ENCODE data around the gene RBMS2. TPM values are rescaled to one million over a fixed set of nuclear protein-coding genes. Genes with fewer than 3 reads are reported as not detected.
A peak's percentile ranks its signal among the peaks of the same experiment; 100 is the strongest.

RBMS2 gene
- total and polyA plus RNA-seq, 2 experiments from 2014 or later, result 28.7 TPM

- H3K27ac ChIP-seq, result peak overlapping the region; percentile 87
- H3K4me2 ChIP-seq (ENCODE audit: unreplicated experiment), result peak overlapping the region; percentile 83
- in situ Hi-C loops (cut with MboI), result no loop called here
- peak; percentile 93 for DNase-seq
- no peaks in the 10 kb centered on the region for H3K9me3 ChIP-seq (ENCODE audit: low read depth)
- 1% methylated on average over 14 to 20 of the region's 20 CpGs for WGBS, 2 experiments (ENCODE audit: low coverage in 1 of 2, low lambda C conversion rate in 2 of 2, missing lambda C conversion rate in 2 of 2)
- H3K4me3 ChIP-seq, result peak overlapping the region; percentile 81
- TF ChIP-seq EZH2 (IDR thresholded peaks at IDR 0.05; ENCODE audit: insufficient read depth, poor library complexity, severe bottlenecking), result no peak
- no peak for TF ChIP-seq EZH2phosphoT487 (IDR thresholded peaks at IDR 0.05; ENCODE audit: insufficient read depth, low read depth)
- H3K27me3 ChIP-seq (replicated peaks; ENCODE audit: insufficient read depth), result no peaks in the 10 kb centered on the region
- peaks cover 38% of the 10 kb centered on the region for H3F3A ChIP-seq (ENCODE audit: insufficient read depth)
- peaks cover 71% of the 10 kb centered on the region for H3K79me2 ChIP-seq (ENCODE audit: insufficient read depth)
- peaks cover 33% of the 10 kb centered on the region for H3K36me3 ChIP-seq (ENCODE audit: low read depth)
- H4K20me1 ChIP-seq (ENCODE audit: insufficient read depth), result no peaks in the 10 kb centered on the region; the same call in 1 of the 2 replicates
- H3K4me1 ChIP-seq (ENCODE audit: insufficient read depth), result peaks cover 34% of the 10 kb centered on the region
- H2AFZ ChIP-seq, result peak overlapping the region; percentile 76
- peak overlapping the region; percentile 83 for H3K9ac ChIP-seq
- H3K9me2 ChIP-seq (ENCODE audit: insufficient read depth), result no peaks in the 10 kb centered on the region
Observed at GRCh38 chr12:56635806-56636674, 114.4 kb downstream of the RBMS2 start.

GRCh38 chr12:56636675-56637540 is 115.3 kb downstream of the RBMS2 start:
- peak overlapping the region; percentile 87 for H3K27ac ChIP-seq
- WGBS, 2 experiments (ENCODE audit: low coverage in 1 of 2, low lambda C conversion rate in 2 of 2, missing lambda C conversion rate in 2 of 2), result 1 to 2% methylated on average over 12 of the region's 12 CpGs

GRCh38 chr12:56637621-56638020 is 116.0 kb downstream of the RBMS2 start:
- Histone ChIP-seq H3K9ac (peak overlapping the region; percentile 42), H3K9me2 (ENCODE audit: insufficient read depth) (no peaks in the 10 kb centered on the region), H3K27me3 (replicated peaks; ENCODE audit: insufficient read depth) (no peaks in the 10 kb centered on the region), H4K20me1 (ENCODE audit: insufficient read depth) (no peaks in the 10 kb centered on the region; the same call in 1 of the 2 replicates), H3K27ac (peak overlapping the region; percentile 87), H3K4me3 (no peak overlapping the region), H2AFZ (no peak overlapping the region), H3F3A (ENCODE audit: insufficient read depth) (peaks cover 45% of the 10 kb centered on the region), H3K36me3 (ENCODE audit: low read depth) (peaks cover 49% of the 10 kb centered on the region), H3K4me2 (ENCODE audit: unreplicated experiment) (peak overlapping the region; percentile 17), H3K79me2 (ENCODE audit: insufficient read depth) (peaks cover 71% of the 10 kb centered on the region), H3K4me1 (ENCODE audit: insufficient read depth) (peaks cover 21% of the 10 kb centered on the region), H3K9me3 (ENCODE audit: low read depth) (no peaks in the 10 kb centered on the region)
- TF ChIP-seq EZH2 (IDR thresholded peaks at IDR 0.05; ENCODE audit: insufficient read depth, poor library complexity, severe bottlenecking), result no peak
- TF ChIP-seq EZH2phosphoT487 (IDR thresholded peaks at IDR 0.05; ENCODE audit: insufficient read depth, low read depth), result no peak
- in situ Hi-C loops (cut with MboI), result no loop called here
- no peak for DNase-seq
- 55 to 57% methylated on average over 2 of the region's 2 CpGs for WGBS, 2 experiments (ENCODE audit: low coverage in 1 of 2, low lambda C conversion rate in 2 of 2, missing lambda C conversion rate in 2 of 2)

More at GRCh38 chr12:56636675-56637540, 115.3 kb downstream of the RBMS2 start:
- peak; percentile 100 for DNase-seq
- Histone ChIP-seq H3K4me3 (peak overlapping the region; percentile 81), H3K9me2 (ENCODE audit: insufficient read depth) (no peaks in the 10 kb centered on the region), H3K9ac (peak overlapping the region; percentile 83), H3K9me3 (ENCODE audit: low read depth) (no peaks in the 10 kb centered on the region), H3K4me2 (ENCODE audit: unreplicated experiment) (peak overlapping the region; percentile 83), H4K20me1 (ENCODE audit: insufficient read depth) (no peaks in the 10 kb centered on the region; the same call in 1 of the 2 replicates), H3K27me3 (replicated peaks; ENCODE audit: insufficient read depth) (no peaks in the 10 kb centered on the region), H2AFZ (peak overlapping the region; percentile 76), H3K4me1 (ENCODE audit: insufficient read depth) (peaks cover 28% of the 10 kb centered on the region), H3K79me2 (ENCODE audit: insufficient read depth) (peaks cover 71% of the 10 kb centered on the region), H3K36me3 (ENCODE audit: low read depth) (peaks cover 42% of the 10 kb centered on the region), H3F3A (ENCODE audit: insufficient read depth) (peaks cover 38% of the 10 kb centered on the region)
- in situ Hi-C loops (cut with MboI), result no loop called here
- TF ChIP-seq EZH2 (IDR thresholded peaks at IDR 0.05; ENCODE audit: insufficient read depth, poor library complexity, severe bottlenecking), result no peak
- TF ChIP-seq EZH2phosphoT487 (IDR thresholded peaks at IDR 0.05; ENCODE audit: insufficient read depth, low read depth), result no peak

- H3K79me2 ChIP-seq (ENCODE audit: insufficient read depth), result peaks cover 68% of the 10 kb centered on the region
- 81 to 90% methylated on average over 6 of the region's 6 CpGs for WGBS, 2 experiments (ENCODE audit: low coverage in 1 of 2, low lambda C conversion rate in 2 of 2, missing lambda C conversion rate in 2 of 2)
Observed at GRCh38 chr12:56641219-56641618, 119.6 kb downstream of the RBMS2 start.

More at GRCh38 chr12:56641219-56641618, 119.6 kb downstream of the RBMS2 start:
- Histone ChIP-seq H3F3A (ENCODE audit: insufficient read depth) (peaks cover 58% of the 10 kb centered on the region), H3K4me1 (ENCODE audit: insufficient read depth) (peaks cover 17% of the 10 kb centered on the region), H4K20me1 (ENCODE audit: insufficient read depth) (peaks cover 13% of the 10 kb centered on the region; the same call in 1 of the 2 replicates), H3K4me3 (no peak overlapping the region), H3K9me2 (ENCODE audit: insufficient read depth) (no peaks in the 10 kb centered on the region), H3K4me2 (ENCODE audit: unreplicated experiment) (no peak overlapping the region), H3K9me3 (ENCODE audit: low read depth) (no peaks in the 10 kb centered on the region), H3K27ac (no peak overlapping the region), H2AFZ (no peak overlapping the region), H3K27me3 (replicated peaks; ENCODE audit: insufficient read depth) (no peaks in the 10 kb centered on the region), H3K36me3 (ENCODE audit: low read depth) (peaks cover 68% of the 10 kb centered on the region), H3K9ac (no peak overlapping the region)
- in situ Hi-C loops (cut with MboI), result no loop called here
- TF ChIP-seq EZH2phosphoT487 (IDR thresholded peaks at IDR 0.05; ENCODE audit: insufficient read depth, low read depth) (no peak), EZH2 (IDR thresholded peaks at IDR 0.05; ENCODE audit: insufficient read depth, poor library complexity, severe bottlenecking) (no peak)
- DNase-seq, result no peak

Measured in GM23248 (cell line).